CD4-positive, alpha-beta T cell (primary cell): ENCODE data around the gene CACNA2D3. TPM values are rescaled to one million over a fixed set of nuclear protein-coding genes. Genes with fewer than 3 reads are reported as not detected.

Source experiments
- ATAC-seq: fragments of 200-7000 bp; cut with Tn5 transposase; one replicate; pipeline ENCODE4 v1.10.0; 2022; ENCODE audit warnings: mild to moderate bottlenecking; ENCODE audit not compliant: poor library complexity
- CTCF ChIA-PET: fragments of 350-600 bp; sonication (Branson Sonifier 250); formaldehyde crosslinking; loops from one replicate; lab custom pipeline; 2021; ENCODE audit warnings: antibody characterized with exemption, inconsistent platforms; lab: Charles Lee
- POLR2A ChIA-PET: fragments of 350-600 bp; sonication (Branson Sonifier 250); formaldehyde crosslinking; loops from one replicate; lab custom pipeline; 2021; ENCODE audit warnings: antibody characterized with exemption, inconsistent platforms; lab: Charles Lee
- DNase-seq, 14 experiments: peaks; one replicate each; pipeline ENCODE4 v3.0.0-alpha.2; 2013 to 2020; ENCODE audit warnings: mixed read lengths in 2 of 14
- H3K27ac ChIP-seq, 2 donors: one replicate each; pipeline versions ENCODE4 v1.5.1 to v1.7.0; 2013; ENCODE audit warnings: low read length in 2 of 2, low read depth in 1 of 2, mild to moderate bottlenecking in 1 of 2
- H3K27me3 ChIP-seq, 2 experiments: 1 replicate in 1 of 2; 2 replicates in 1 of 2; pipeline versions ENCODE4 v1.6.1 to v1.7.0; 2013; ENCODE audit warnings: low read length in 2 of 2, control low read depth in 1 of 2, mild to moderate bottlenecking in 1 of 2, moderate library complexity in 1 of 2; ENCODE audit not compliant: insufficient read depth in 2 of 2, control insufficient read depth in 1 of 2
- H3K36me3 ChIP-seq: one replicate; pipeline ENCODE4 v1.6.1; 2013; ENCODE audit warnings: low read length, control low read depth; ENCODE audit not compliant: insufficient read depth
- H3K4me1 ChIP-seq: one replicate; pipeline ENCODE4 v1.6.1; 2013; ENCODE audit warnings: low read length, control low read depth; ENCODE audit not compliant: insufficient read depth
- H3K4me3 ChIP-seq: one replicate; pipeline ENCODE4 v1.5.1; 2013; ENCODE audit warnings: mild to moderate bottlenecking, low read length, moderate library complexity
- H3K9me3 ChIP-seq, 2 experiments: 1 replicate in 1 of 2; 2 replicates in 1 of 2; pipeline versions ENCODE4 v1.6.1 to v1.7.0; 2013; ENCODE audit warnings: low read length in 2 of 2, mild to moderate bottlenecking in 2 of 2, control low read depth in 1 of 2, moderate library complexity in 1 of 2; ENCODE audit not compliant: control insufficient read depth in 1 of 2, insufficient read depth in 1 of 2
- H3K27ac Mint-ChIP-seq: one replicate; pipeline ENCODE4 v1.8.0; 2020; ENCODE audit warnings: mixed read lengths
- H3K27me3 Mint-ChIP-seq: one replicate; pipeline ENCODE4 v1.8.0; 2021; ENCODE audit warnings: mixed read lengths
- H3K36me3 Mint-ChIP-seq: one replicate; pipeline ENCODE4 v1.8.0; 2021; ENCODE audit warnings: low read depth, mixed read lengths
- H3K4me1 Mint-ChIP-seq: one replicate; pipeline ENCODE4 v1.8.0; 2021; ENCODE audit warnings: low read depth, mixed read lengths
- H3K4me3 Mint-ChIP-seq: one replicate; pipeline ENCODE4 v1.8.0; 2020; ENCODE audit warnings: mild to moderate bottlenecking, mixed read lengths
- H3K9me3 Mint-ChIP-seq: one replicate; pipeline ENCODE4 v1.8.0; 2020; ENCODE audit warnings: mixed read lengths
- intact Hi-C, 2 experiments: fragments of 100-400 bp; cut with DNase I in 1 of 2; cut with micrococcal nuclease in 1 of 2; formaldehyde crosslinking; loops; one replicate each; pipeline versions ENCODE4 v1.15.1 to v1.9.0; 2023 to 2025; cut with DNase I, micrococcal nuclease
- total RNA-seq, 174 experiments: library from RNA in 2 of 174; stranded (reverse) in 2 of 174; gene quantifications; one replicate each; pipeline ENCODE4 v1.2.3 and lab custom pipeline; 2021 to 2026
- TF ChIP-seq, protein P1 (sequence below): fragments of 200-600 bp; IDR thresholded peaks from one replicate; pipeline ENCODE4 v1.8.0; 2022; ENCODE audit warnings: antibody characterized with exemption, mild to moderate bottlenecking

CACNA2D3 gene
- total RNA-seq, 2 experiments from 2014 or later, result 0.08 TPM; not detected in 1

DNA sequence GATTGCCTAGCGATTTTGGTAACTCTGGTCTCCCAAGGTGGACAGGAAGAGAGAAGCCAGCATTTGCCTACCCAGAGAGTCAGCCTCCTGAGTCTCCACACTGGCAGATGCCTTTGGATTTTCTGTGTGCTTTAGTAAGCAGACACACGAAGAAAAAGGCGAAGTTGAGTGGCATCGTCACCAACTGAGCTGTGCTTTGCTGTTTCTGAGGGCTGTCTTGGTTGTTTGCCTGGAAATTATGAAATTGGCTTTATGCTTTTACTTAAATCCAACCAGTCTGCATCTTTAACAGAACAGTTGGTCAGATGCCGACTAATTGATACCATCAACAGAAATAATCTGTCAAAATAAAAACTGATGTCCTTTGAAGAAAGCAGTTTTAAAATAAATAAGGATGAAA, 56.0 kb downstream of the CACNA2D3 start:
- Histone ChIP-seq H3K27ac (no peak overlapping the region), H3K36me3 (no peaks in the 10 kb centered on the region), H3K27me3 (no peaks in the 10 kb centered on the region), H3K4me3 (no peak overlapping the region), H3K9me3 (peaks cover 0 to 3% of the 10 kb centered on the region in 2 experiments), H3K4me1 (no peaks in the 10 kb centered on the region)
- no peaks in the 10 kb centered on the region for H3K9me3 Mint-ChIP-seq
- no peaks in the 10 kb centered on the region for H3K36me3 Mint-ChIP-seq
- CTCF ChIA-PET, result no interaction called here
- POLR2A ChIA-PET, result no interaction called here
- no peaks in the 10 kb centered on the region for H3K4me1 Mint-ChIP-seq
- no peak overlapping the region for H3K27ac Mint-ChIP-seq
- H3K27me3 Mint-ChIP-seq, result no peaks in the 10 kb centered on the region
- ATAC-seq, result no peak
- DNase-seq, result no peak
- H3K4me3 Mint-ChIP-seq, result no peak overlapping the region
- intact Hi-C loops, result loop anchor here in 1 of 2 experiments (1.0 kb wide), 1 partner anchor 10 kb away; no protein-coding TSS in a partner anchor
- TF ChIP-seq, protein P1, sequence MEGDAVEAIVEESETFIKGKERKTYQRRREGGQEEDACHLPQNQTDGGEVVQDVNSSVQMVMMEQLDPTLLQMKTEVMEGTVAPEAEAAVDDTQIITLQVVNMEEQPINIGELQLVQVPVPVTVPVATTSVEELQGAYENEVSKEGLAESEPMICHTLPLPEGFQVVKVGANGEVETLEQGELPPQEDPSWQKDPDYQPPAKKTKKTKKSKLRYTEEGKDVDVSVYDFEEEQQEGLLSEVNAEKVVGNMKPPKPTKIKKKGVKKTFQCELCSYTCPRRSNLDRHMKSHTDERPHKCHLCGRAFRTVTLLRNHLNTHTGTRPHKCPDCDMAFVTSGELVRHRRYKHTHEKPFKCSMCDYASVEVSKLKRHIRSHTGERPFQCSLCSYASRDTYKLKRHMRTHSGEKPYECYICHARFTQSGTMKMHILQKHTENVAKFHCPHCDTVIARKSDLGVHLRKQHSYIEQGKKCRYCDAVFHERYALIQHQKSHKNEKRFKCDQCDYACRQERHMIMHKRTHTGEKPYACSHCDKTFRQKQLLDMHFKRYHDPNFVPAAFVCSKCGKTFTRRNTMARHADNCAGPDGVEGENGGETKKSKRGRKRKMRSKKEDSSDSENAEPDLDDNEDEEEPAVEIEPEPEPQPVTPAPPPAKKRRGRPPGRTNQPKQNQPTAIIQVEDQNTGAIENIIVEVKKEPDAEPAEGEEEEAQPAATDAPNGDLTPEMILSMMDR, result no peak

DNA sequence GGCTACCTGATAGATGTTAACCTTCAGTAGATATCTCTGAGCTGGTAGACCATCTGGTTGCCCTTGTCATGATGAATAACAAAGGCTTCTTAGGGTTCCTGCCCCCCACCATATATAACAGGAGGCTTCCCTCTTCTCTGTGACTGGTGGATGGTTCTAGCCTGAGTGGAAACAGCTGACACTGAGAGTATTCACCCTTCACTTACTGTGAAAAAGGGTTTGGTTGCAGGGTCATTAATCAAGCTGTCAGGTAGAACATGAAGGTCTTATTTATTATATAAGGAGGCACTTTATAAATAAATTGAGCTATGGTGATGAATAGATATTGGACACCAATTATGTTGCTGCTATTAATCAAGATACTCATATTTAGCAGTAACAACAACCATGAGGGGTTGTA, 58.6 kb downstream of the CACNA2D3 start:
- H3K9me3 Mint-ChIP-seq, result no peaks in the 10 kb centered on the region
- no peaks in the 10 kb centered on the region for H3K4me1 ChIP-seq
- H3K27ac ChIP-seq, result no peak overlapping the region
- no peaks in the 10 kb centered on the region for H3K36me3 Mint-ChIP-seq
- no peak for ATAC-seq
- no peaks in the 10 kb centered on the region for H3K36me3 ChIP-seq
- POLR2A ChIA-PET, result no interaction called here
- TF ChIP-seq, protein P1, result no peak
- peaks cover 4% of the 10 kb centered on the region for H3K27me3 Mint-ChIP-seq
- no peak overlapping the region for H3K27ac Mint-ChIP-seq
- no peak for DNase-seq
- intact Hi-C loops, result no loop called here
- H3K9me3 ChIP-seq, result no peaks in the 10 kb centered on the region
- H3K4me1 Mint-ChIP-seq, result no peaks in the 10 kb centered on the region
- H3K4me3 Mint-ChIP-seq, result no peak overlapping the region
- CTCF ChIA-PET, result no interaction called here
- H3K27me3 ChIP-seq, result no peaks in the 10 kb centered on the region
- H3K4me3 ChIP-seq, result no peak overlapping the region

DNA sequence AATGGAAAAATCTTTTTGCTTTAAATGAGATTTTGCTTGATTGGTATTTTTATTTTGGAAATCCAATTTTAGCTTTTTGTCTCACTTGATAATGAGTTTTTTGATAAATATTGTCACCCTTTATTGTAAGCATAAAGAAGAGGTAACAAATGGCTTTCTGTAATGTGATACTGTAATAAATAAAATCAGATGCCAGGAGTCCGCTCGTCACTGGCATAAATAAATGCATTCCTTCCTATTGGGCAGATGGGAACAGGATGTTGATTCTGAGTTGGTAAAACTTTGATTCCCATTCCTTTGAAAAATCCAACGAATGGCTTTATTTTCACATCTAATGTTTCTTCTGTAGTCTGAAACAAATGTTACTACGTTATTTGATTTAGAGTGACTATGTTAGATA, 59.9 kb downstream of the CACNA2D3 start:
- no peak for ATAC-seq
- TF ChIP-seq, protein P1, result no peak
- H3K27ac ChIP-seq, result no peak overlapping the region
- Mint-ChIP-seq H3K36me3 (no peaks in the 10 kb centered on the region), H3K4me3 (no peak overlapping the region), H3K9me3 (peaks cover 3% of the 10 kb centered on the region), H3K4me1 (no peaks in the 10 kb centered on the region), H3K27ac (no peak overlapping the region), H3K27me3 (peaks cover 4% of the 10 kb centered on the region)
- no peaks in the 10 kb centered on the region for H3K27me3 ChIP-seq
- POLR2A ChIA-PET, result no interaction called here
- H3K36me3 ChIP-seq, result no peaks in the 10 kb centered on the region
- intact Hi-C loops, result no loop called here
- H3K9me3 ChIP-seq, result peaks cover 0 to 4% of the 10 kb centered on the region in 2 experiments
- H3K4me1 ChIP-seq, result no peaks in the 10 kb centered on the region
- CTCF ChIA-PET, result no interaction called here
- no peak for DNase-seq
- no peak overlapping the region for H3K4me3 ChIP-seq
